HepG2 (cell line): ENCODE measurements around the gene SHF. TPM values are rescaled to one million over a fixed set of nuclear protein-coding genes. Genes with fewer than 3 reads are reported as not detected.

Experiments
- ATAC-seq: fragments of 200-7000 bp; cut with Tn5 transposase; 3 replicates; pipeline ENCODE4 v1.9.1; 2020; ENCODE audit warnings: mild to moderate bottlenecking, moderate library complexity
- BruUV-seq: library from RNA; stranded (reverse); fragments of 400-500 nt; replicated peaks from 2 replicates; lab custom pipeline; 2021; lab: Mats Ljungman, UMichigan
- CTCF ChIA-PET: fragments of 300-600 bp; formaldehyde crosslinking; extraction: SDS; loops from one replicate; lab custom pipeline; 2021; ENCODE audit warnings: low total read pairs, inconsistent platforms, low intra/inter-chr PET ratio; lab: Yijun Ruan, JAX
- POLR2A ChIA-PET: fragments of 350-600 bp; sonication (Branson Sonifier 250); formaldehyde crosslinking; loops from one replicate; lab custom pipeline; 2020; ENCODE audit warnings: antibody characterized with exemption, inconsistent platforms; lab: Yijun Ruan, JAX
- DNase-seq: peaks from one replicate; pipeline ENCODE4 v3.0.0-alpha.2; 2015; ENCODE audit warnings: low spot score
- FAIRE-seq: peaks from 3 replicates; lab custom pipeline; 2011; peaks lifted over from hg19 to GRCh38; lab: Jason Lieb, UNC
- H2AFZ ChIP-seq: one replicate; pipeline ENCODE4 v1.6.1; 2011; ENCODE audit warnings: low read length, inconsistent platforms
- H3K27ac ChIP-seq: fragments of 300-600 bp; 3 replicates; pipeline ENCODE4 v1.8.0; 2011; ENCODE audit warnings: mixed run types, mild to moderate bottlenecking, mixed read lengths, low read length, inconsistent platforms; ENCODE audit not compliant: insufficient read depth; ENCODE audit errors: extremely low read length
- H3K27me3 ChIP-seq, 2 experiments: fragments of 200-600 bp in 1 of 2; 2 replicates in 1 of 2; 3 replicates in 1 of 2; pipeline versions ENCODE4 v1.6.0 to v1.8.0; 2011; ENCODE audit warnings: low read length in 2 of 2, mild to moderate bottlenecking in 2 of 2, moderate library complexity in 2 of 2, inconsistent platforms in 1 of 2; ENCODE audit not compliant: insufficient read depth in 2 of 2, control insufficient read depth in 1 of 2
- H3K36me3 ChIP-seq, 2 experiments: fragments of 200-600 bp in 1 of 2; replicated peaks in 1 of 2; 2 replicates in 1 of 2; 3 replicates in 1 of 2; pipeline versions ENCODE4 v1.5.1 to v1.8.0; 2011; ENCODE audit warnings: low read length in 2 of 2, inconsistent platforms in 1 of 2; ENCODE audit not compliant: insufficient read depth in 2 of 2, control insufficient read depth in 1 of 2
- H3K4me1 ChIP-seq: 2 replicates; pipeline ENCODE4 v1.5.1; 2012; ENCODE audit warnings: low read length, inconsistent platforms; ENCODE audit not compliant: insufficient read depth
- H3K4me2 ChIP-seq: 2 replicates; pipeline ENCODE4 v1.6.0; 2011; ENCODE audit warnings: low read depth, low read length, inconsistent platforms
- H3K4me3 ChIP-seq, 3 experiments: fragments of 200-600 bp in 1 of 3; sonication (generic), shearing (Covaris generic) in 1 of 3; replicated peaks in 1 of 3; 2 replicates each; pipeline ENCODE4 v1.5.1; 2011 to 2016; ENCODE audit warnings: low read length in 3 of 3, inconsistent platforms in 2 of 3, low read depth in 2 of 3, mild to moderate bottlenecking in 2 of 3, control low read depth in 1 of 3, mixed read lengths in 1 of 3; ENCODE audit not compliant: insufficient read depth in 1 of 3
- H3K79me2 ChIP-seq: one replicate; pipeline ENCODE4 v1.6.1; 2011; ENCODE audit warnings: low read length, inconsistent platforms; ENCODE audit not compliant: insufficient read depth
- H3K9ac ChIP-seq: 2 replicates; pipeline ENCODE4 v1.6.0; 2011; ENCODE audit warnings: mild to moderate bottlenecking, low read depth, low read length, inconsistent platforms; ENCODE audit not compliant: insufficient read depth
- H3K9me3 ChIP-seq: 2 replicates; pipeline ENCODE4 v1.5.1; 2012; ENCODE audit warnings: mild to moderate bottlenecking, low read length
- H4K20me1 ChIP-seq: 2 replicates; pipeline ENCODE4 v1.6.0; 2011; ENCODE audit warnings: inconsistent platforms, mild to moderate bottlenecking, low read length, moderate library complexity; ENCODE audit not compliant: insufficient read depth
- MEF2D ChIP-seq: sonication (generic); formaldehyde crosslinking; IDR thresholded peaks from 2 replicates; pipeline ENCODE4 v1.5.1; 2020; ENCODE audit warnings: mild to moderate bottlenecking, missing genetic modification reagents
- NFYB ChIP-seq: sonication (generic); formaldehyde crosslinking; IDR thresholded peaks from 2 replicates; pipeline ENCODE4 v1.4.0; 2020; ENCODE audit warnings: missing genetic modification reagents
- NR3C1 ChIP-seq: sonication (generic); formaldehyde crosslinking; IDR thresholded peaks from 2 replicates; pipeline ENCODE4 v1.4.0; 2020; ENCODE audit warnings: missing genetic modification reagents
- PCBP1 ChIP-seq: fragments of 200-400 bp; formaldehyde crosslinking; IDR thresholded peaks from 2 replicates; pipeline ENCODE4 v1.6.1; 2017; ENCODE audit warnings: mild to moderate bottlenecking, low read depth, low read length, borderline replicate concordance
- SAFB2 ChIP-seq: sonication (generic); formaldehyde crosslinking; IDR thresholded peaks from 2 replicates; pipeline ENCODE4 v1.5.1; 2020; ENCODE audit warnings: missing genetic modification reagents, low read depth, mild to moderate bottlenecking, borderline replicate concordance
- SOX13 ChIP-seq, 3 experiments: fragments of 450-650 bp in 1 of 3; sonication (generic) in 1 of 3; formaldehyde crosslinking in 1 of 3; IDR thresholded peaks in 2 of 3; conservative IDR thresholded peaks in 1 of 3; 2 replicates each; pipeline versions ENCODE4 v1.5.0 to v1.6.1; 2016 to 2020; ENCODE audit warnings: antibody characterized with exemption in 1 of 3, mild to moderate bottlenecking in 1 of 3, missing compliant biosample characterization in 1 of 3, missing genetic modification reagents in 1 of 3, moderate library complexity in 1 of 3
- TGIF2 ChIP-seq: IDR thresholded peaks from 2 replicates; pipeline ENCODE4 v1.6.1; 2016; ENCODE audit warnings: control low read depth, missing compliant biosample characterization
- YEATS2 ChIP-seq: sonication (generic); formaldehyde crosslinking; IDR thresholded peaks from 2 replicates; pipeline ENCODE4 v1.4.0; 2020; ENCODE audit warnings: missing genetic modification reagents, borderline replicate concordance
- ZNF761 ChIP-seq: sonication (generic); formaldehyde crosslinking; conservative IDR thresholded peaks from 2 replicates; pipeline ENCODE4 v1.4.0; 2020; ENCODE audit warnings: mild to moderate bottlenecking, missing genetic modification reagents
- ZNF782 ChIP-seq: sonication (generic); formaldehyde crosslinking; IDR thresholded peaks from 2 replicates; pipeline ENCODE4 v1.4.0; 2020; ENCODE audit warnings: missing genetic modification reagents, mild to moderate bottlenecking, borderline replicate concordance
- WGBS: methylation state at CpG from one replicate; pipeline ENCODE4 v1.1.6; 2017; ENCODE audit warnings: low lambda C conversion rate; 5-methylcytosine and 5-hydroxymethylcytosine counted together
- in situ Hi-C: cut with HindIII; loops from 2 replicates; pipeline ENCODE4 v1.10.0; 2017; ENCODE audit warnings: low pct_unique_long_range_greater_than_20kb; ENCODE audit not compliant: extremely low pct_ligation_motif_present
- intact Hi-C: fragments of 100-400 bp; cut with micrococcal nuclease; formaldehyde crosslinking; loops from one replicate; pipeline ENCODE4 v1.10.0; 2022; ENCODE audit not compliant: unreplicated experiment
- polyA plus RNA-seq, 8 experiments: library from polyadenylated mRNA; depleted of rRNA in 3 of 8; stranded (reverse) in 7 of 8; unstranded in 1 of 8; fragments of >200 nt; fragmentation: Illumina TruSeq in 4 of 8; extraction: Trizol in 4 of 8; gene quantifications; 2 replicates each; pipeline versions ENCODE4 v1.2.1 to v1.2.3, GENCODE V29; 2011 to 2016; ENCODE audit warnings: low read depth in 4 of 8, missing spikeins in 1 of 8, mixed read lengths in 1 of 8; ENCODE audit not compliant: insufficient read depth in 1 of 8
- total RNA-seq, 5 experiments: library from RNA; depleted of rRNA; stranded (reverse); fragments of >200 nt; fragmentation: Illumina TruSeq; extraction: Trizol; gene quantifications; 2 replicates each; pipeline ENCODE4 v1.2.3, GENCODE V29; 2016; ENCODE audit warnings: low read depth in 1 of 5
- TF ChIP-seq, protein P1 (sequence below), 2 experiments: sonication (generic) in 1 of 2; formaldehyde crosslinking in 1 of 2; IDR thresholded peaks; 2 replicates each; pipeline versions ENCODE4 v1.4.0 to v1.6.1; 2016 to 2020; ENCODE audit warnings: borderline replicate concordance in 1 of 2, low read depth in 1 of 2, mild to moderate bottlenecking in 1 of 2, missing genetic modification reagents in 1 of 2
- TF ChIP-seq, protein P2 (sequence below): sonication (generic); formaldehyde crosslinking; IDR thresholded peaks from 2 replicates; pipeline ENCODE4 v1.5.1; 2020; ENCODE audit warnings: mild to moderate bottlenecking, missing genetic modification reagents, moderate library complexity
- TF ChIP-seq, protein P3 (sequence below): sonication (generic); formaldehyde crosslinking; IDR thresholded peaks from 2 replicates; pipeline ENCODE4 v1.4.0; 2020; ENCODE audit warnings: missing genetic modification reagents

SHF gene
- total and polyA plus RNA-seq, 2 of the 13 experiments (the other 11 are each of a cell fraction or from before 2014, with no cell fraction given), result 20.9 to 25.5 TPM

DNA sequence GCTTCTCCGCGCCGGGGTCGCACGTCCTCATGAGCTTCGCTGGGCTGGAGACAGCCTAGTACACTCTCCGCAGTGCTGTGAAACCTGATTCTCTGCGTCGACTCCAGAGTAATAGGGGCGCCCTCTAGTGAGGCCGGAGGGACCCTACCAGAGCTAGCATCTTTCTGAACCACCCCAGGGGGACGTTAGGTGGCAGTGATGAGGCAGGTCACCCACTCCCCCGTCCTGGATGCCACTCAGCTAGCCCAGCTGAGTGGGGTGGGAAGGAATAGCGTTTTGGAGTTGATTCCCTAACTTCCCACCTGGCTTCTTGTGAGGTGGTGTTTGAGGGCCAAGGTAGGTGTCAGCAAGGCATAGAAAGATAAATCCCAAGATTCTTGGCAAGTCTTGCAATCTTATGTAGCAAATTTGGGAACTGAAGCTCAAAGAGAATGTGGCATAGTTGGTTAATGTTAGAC is 69.6 kb downstream of the SHF start:
- Histone ChIP-seq H3K36me3 (no peaks in the 10 kb centered on the region), H3K4me2 (peak overlapping the region; percentile 67), H3K27ac (no peak overlapping the region), H3K27me3 (peaks cover 5 to 36% of the 10 kb centered on the region in 2 experiments), H2AFZ (no peak overlapping the region), H3K4me1 (peaks cover 25% of the 10 kb centered on the region), H3K4me3 (peak overlapping the region in 1 of 3 experiments; percentile 47; a peak in 3 of 6 replicates), H4K20me1 (no peaks in the 10 kb centered on the region), H3K79me2 (no peaks in the 10 kb centered on the region), H3K9ac (no peak overlapping the region), H3K9me3 (no peaks in the 10 kb centered on the region)
- ATAC-seq (peak; percentile 95), DNase-seq (peak; percentile 85), FAIRE-seq (peak; percentile 96)
- ChIA-PET POLR2A (interaction anchor here (0.8 to 1.3 kb wide), 4 partner anchors 17 to 139 kb away, joined by 3 to 5 read pairs (median 4); no protein-coding TSS in a partner anchor), CTCF (interaction anchor here (0.7 to 1.9 kb wide), 8 partner anchors 8 to 81 kb away, joined by 3 to 5 read pairs (median 3); no protein-coding TSS in a partner anchor)
- intact Hi-C loops, result loop anchor here (1.0 to 2.0 kb wide), 2 partner anchors 81 to 150 kb away; no protein-coding TSS in a partner anchor
- BruUV-seq, result no TSS peak
- 2% methylated on average over 14 of the region's 14 CpGs for WGBS
- in situ Hi-C loops, result no loop called here
- TF ChIP-seq MEF2D (CRISPR knock-in tag), result 0 out of 2 replicates have a peak, but pooled peaks have one; percentile 40
- no peak for TF ChIP-seq NR3C1 (CRISPR knock-in tag)
- no peak for TF ChIP-seq NFYB (CRISPR knock-in tag)
- TF ChIP-seq ZNF761 (CRISPR knock-in tag), result no peak
- TF ChIP-seq SOX13 (IDR thresholded peaks at IDR 0.05), result no peak
- no peak; a peak in 1 of 4 replicates for TF ChIP-seq SOX13 (CRISPR knock-in tag; conservative IDR thresholded peaks at IDR 0.05 in 1 of 2, IDR thresholded peaks at IDR 0.05 in 1 of 2)
- TF ChIP-seq, protein P1, sequence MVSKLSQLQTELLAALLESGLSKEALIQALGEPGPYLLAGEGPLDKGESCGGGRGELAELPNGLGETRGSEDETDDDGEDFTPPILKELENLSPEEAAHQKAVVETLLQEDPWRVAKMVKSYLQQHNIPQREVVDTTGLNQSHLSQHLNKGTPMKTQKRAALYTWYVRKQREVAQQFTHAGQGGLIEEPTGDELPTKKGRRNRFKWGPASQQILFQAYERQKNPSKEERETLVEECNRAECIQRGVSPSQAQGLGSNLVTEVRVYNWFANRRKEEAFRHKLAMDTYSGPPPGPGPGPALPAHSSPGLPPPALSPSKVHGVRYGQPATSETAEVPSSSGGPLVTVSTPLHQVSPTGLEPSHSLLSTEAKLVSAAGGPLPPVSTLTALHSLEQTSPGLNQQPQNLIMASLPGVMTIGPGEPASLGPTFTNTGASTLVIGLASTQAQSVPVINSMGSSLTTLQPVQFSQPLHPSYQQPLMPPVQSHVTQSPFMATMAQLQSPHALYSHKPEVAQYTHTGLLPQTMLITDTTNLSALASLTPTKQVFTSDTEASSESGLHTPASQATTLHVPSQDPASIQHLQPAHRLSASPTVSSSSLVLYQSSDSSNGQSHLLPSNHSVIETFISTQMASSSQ (IDR thresholded peaks at IDR 0.05; ENCODE audit: low read depth), result no peak
- TF ChIP-seq, protein P1 (CRISPR knock-in tag; IDR thresholded peaks at IDR 0.05; ENCODE audit: borderline replicate concordance), result no peak
- no peak for TF ChIP-seq YEATS2 (CRISPR knock-in tag)
- no peak for TF ChIP-seq SAFB2 (CRISPR knock-in tag)
- no peak for TF ChIP-seq TGIF2 (CRISPR knock-in tag)
- TF ChIP-seq ZNF782 (CRISPR knock-in tag), result no peak
- TF ChIP-seq, protein P2, sequence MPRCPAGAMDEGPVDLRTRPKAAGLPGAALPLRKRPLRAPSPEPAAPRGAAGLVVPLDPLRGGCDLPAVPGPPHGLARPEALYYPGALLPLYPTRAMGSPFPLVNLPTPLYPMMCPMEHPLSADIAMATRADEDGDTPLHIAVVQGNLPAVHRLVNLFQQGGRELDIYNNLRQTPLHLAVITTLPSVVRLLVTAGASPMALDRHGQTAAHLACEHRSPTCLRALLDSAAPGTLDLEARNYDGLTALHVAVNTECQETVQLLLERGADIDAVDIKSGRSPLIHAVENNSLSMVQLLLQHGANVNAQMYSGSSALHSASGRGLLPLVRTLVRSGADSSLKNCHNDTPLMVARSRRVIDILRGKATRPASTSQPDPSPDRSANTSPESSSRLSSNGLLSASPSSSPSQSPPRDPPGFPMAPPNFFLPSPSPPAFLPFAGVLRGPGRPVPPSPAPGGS (CRISPR knock-in tag), result peak; percentile 62; the same call in 1 of the 2 replicates
- TF ChIP-seq PCBP1, result no peak
- TF ChIP-seq, protein P3, sequence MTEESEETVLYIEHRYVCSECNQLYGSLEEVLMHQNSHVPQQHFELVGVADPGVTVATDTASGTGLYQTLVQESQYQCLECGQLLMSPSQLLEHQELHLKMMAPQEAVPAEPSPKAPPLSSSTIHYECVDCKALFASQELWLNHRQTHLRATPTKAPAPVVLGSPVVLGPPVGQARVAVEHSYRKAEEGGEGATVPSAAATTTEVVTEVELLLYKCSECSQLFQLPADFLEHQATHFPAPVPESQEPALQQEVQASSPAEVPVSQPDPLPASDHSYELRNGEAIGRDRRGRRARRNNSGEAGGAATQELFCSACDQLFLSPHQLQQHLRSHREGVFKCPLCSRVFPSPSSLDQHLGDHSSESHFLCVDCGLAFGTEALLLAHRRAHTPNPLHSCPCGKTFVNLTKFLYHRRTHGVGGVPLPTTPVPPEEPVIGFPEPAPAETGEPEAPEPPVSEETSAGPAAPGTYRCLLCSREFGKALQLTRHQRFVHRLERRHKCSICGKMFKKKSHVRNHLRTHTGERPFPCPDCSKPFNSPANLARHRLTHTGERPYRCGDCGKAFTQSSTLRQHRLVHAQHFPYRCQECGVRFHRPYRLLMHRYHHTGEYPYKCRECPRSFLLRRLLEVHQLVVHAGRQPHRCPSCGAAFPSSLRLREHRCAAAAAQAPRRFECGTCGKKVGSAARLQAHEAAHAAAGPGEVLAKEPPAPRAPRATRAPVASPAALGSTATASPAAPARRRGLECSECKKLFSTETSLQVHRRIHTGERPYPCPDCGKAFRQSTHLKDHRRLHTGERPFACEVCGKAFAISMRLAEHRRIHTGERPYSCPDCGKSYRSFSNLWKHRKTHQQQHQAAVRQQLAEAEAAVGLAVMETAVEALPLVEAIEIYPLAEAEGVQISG, result peak; percentile 52; the same call in 1 of the 2 replicates
